K562 (cell line): Measurements from ENCODE around the gene PLXDC1. TPM values are rescaled to one million over a fixed set of nuclear protein-coding genes. Genes with fewer than 3 reads are reported as not detected.
A peak's percentile ranks its signal among the peaks of the same experiment; 100 is the strongest.
"Not testable (repeated sequence)": the region's sequence is repeated elsewhere in the genome, so short reads cannot be mapped to it uniquely, and the experiment has no call there.

Source experiments
- ATAC-seq: fragments of 200-7000 bp; cut with Tn5 transposase; 3 replicates; pipeline ENCODE4 v1.9.1; 2020; ENCODE audit warnings: moderate library complexity
- BruUV-seq: library from RNA; stranded (reverse); fragments of 400-500 nt; replicated peaks from 2 replicates; lab custom pipeline; 2021; lab: Mats Ljungman, UMichigan
- CTCF ChIA-PET: fragments of 300-600 bp; formaldehyde crosslinking; extraction: SDS; loops from one replicate; lab custom pipeline; 2021; ENCODE audit warnings: low intra/inter-chr PET ratio; lab: Yijun Ruan, JAX
- POLR2A ChIA-PET: fragments of 300-600, 350-650 bp; sonication (Branson Sonifier 250); formaldehyde crosslinking; extraction: SDS; loops from one replicate; lab custom pipeline; 2021; ENCODE audit warnings: antibody characterized with exemption, inconsistent platforms; lab: Yijun Ruan, JAX
- DNase-seq, 4 experiments: peaks; one replicate each; pipeline versions ENCODE4 v3.0.0 to v3.0.0-alpha.2; 2011 to 2018; ENCODE audit warnings: low spot score in 3 of 4, mixed read lengths in 3 of 4; ENCODE audit errors: extremely low read depth in 1 of 4
- FAIRE-seq: peaks from 2 replicates; lab custom pipeline; 2011; peaks lifted over from hg19 to GRCh38; lab: Jason Lieb, UNC
- H2AFZ ChIP-seq: 2 replicates; pipeline ENCODE4 v1.6.0; 2011; ENCODE audit warnings: low read depth, low read length, control low read depth, inconsistent platforms
- H3K27ac ChIP-seq: fragments of 200-600 bp; 3 replicates; pipeline ENCODE4 v1.8.0; 2011; ENCODE audit warnings: low read depth, mild to moderate bottlenecking, control low read depth, inconsistent platforms, low read length, moderate library complexity, mixed read lengths; ENCODE audit errors: extremely low read depth
- H3K27me3 ChIP-seq, 2 experiments: fragments of 300-600 bp in 1 of 2; 2 replicates in 1 of 2; 3 replicates in 1 of 2; pipeline versions ENCODE4 v1.6.0 to v1.8.0; 2011; ENCODE audit warnings: inconsistent platforms in 2 of 2, low read length in 2 of 2, mild to moderate bottlenecking in 1 of 2, mixed read lengths in 1 of 2, moderate library complexity in 1 of 2; ENCODE audit not compliant: control insufficient read depth in 2 of 2, insufficient read depth in 2 of 2
- H3K36me3 ChIP-seq: fragments of 300-600 bp; 3 replicates; pipeline ENCODE4 v1.8.0; 2011; ENCODE audit warnings: mild to moderate bottlenecking, low read length, inconsistent platforms; ENCODE audit not compliant: control insufficient read depth, insufficient read depth
- H3K4me1 ChIP-seq, 2 experiments: fragments of 200-600 bp in 1 of 2; replicated peaks in 1 of 2; 2 replicates in 1 of 2; 3 replicates in 1 of 2; pipeline versions ENCODE4 v1.5.1 to v1.8.0; 2011; ENCODE audit warnings: inconsistent platforms in 2 of 2, low read length in 2 of 2, mild to moderate bottlenecking in 1 of 2, mixed read lengths in 1 of 2, moderate library complexity in 1 of 2; ENCODE audit not compliant: control insufficient read depth in 2 of 2, insufficient read depth in 2 of 2
- H3K4me2 ChIP-seq: 2 replicates; pipeline ENCODE4 v1.6.1; 2011; ENCODE audit warnings: low read length, control low read depth, inconsistent platforms, mixed read lengths; ENCODE audit not compliant: insufficient read depth
- H3K4me3 ChIP-seq: fragments of 200-600 bp; sonication (generic), shearing (Covaris generic); 2 replicates; pipeline ENCODE4 v1.5.1; 2016; ENCODE audit warnings: control low read depth, inconsistent platforms
- H3K79me2 ChIP-seq: fragments of 200-600 bp; 3 replicates; pipeline ENCODE4 v1.8.0; 2011; ENCODE audit warnings: low read length, inconsistent platforms; ENCODE audit not compliant: control insufficient read depth, insufficient read depth
- H3K9ac ChIP-seq, 2 experiments: 2 replicates each; pipeline versions ENCODE4 v1.6.0 to v1.6.1; 2011; ENCODE audit warnings: low read depth in 2 of 2, low read length in 2 of 2, control low read depth in 1 of 2, inconsistent platforms in 1 of 2, mild to moderate bottlenecking in 1 of 2, mixed read lengths in 1 of 2; ENCODE audit not compliant: insufficient read depth in 1 of 2
- H3K9me1 ChIP-seq: one replicate; pipeline ENCODE4 v1.6.0; 2011; ENCODE audit warnings: inconsistent platforms, mild to moderate bottlenecking, low read length, moderate library complexity; ENCODE audit not compliant: control insufficient read depth, insufficient read depth
- H3K9me3 ChIP-seq: replicated peaks from 2 replicates; pipeline ENCODE4 v1.5.1; 2011; ENCODE audit warnings: low read depth, low read length, inconsistent platforms; ENCODE audit not compliant: control insufficient read depth, insufficient read depth
- H4K20me1 ChIP-seq: replicated peaks from 2 replicates; pipeline ENCODE4 v1.6.1; 2011; ENCODE audit warnings: low read length, inconsistent platforms, mixed read lengths; ENCODE audit not compliant: control insufficient read depth, insufficient read depth
- ATF3 ChIP-seq, 2 experiments: fragments of 450-650 bp in 1 of 2; sonication (generic) in 1 of 2; formaldehyde crosslinking in 1 of 2; IDR thresholded peaks in 1 of 2; conservative IDR thresholded peaks in 1 of 2; 2 replicates each; pipeline versions ENCODE4 v1.6.1 to v1.8.1; 2016 to 2023; ENCODE audit warnings: mild to moderate bottlenecking in 2 of 2, moderate library complexity in 2 of 2, inconsistent platforms in 1 of 2, missing genetic modification reagents in 1 of 2
- ESRRA ChIP-seq: fragments of 450-650 bp; IDR thresholded peaks from 2 replicates; pipeline ENCODE4 v1.6.1; 2014; ENCODE audit warnings: low read depth, mild to moderate bottlenecking, moderate library complexity, borderline replicate concordance
- FOSL1 ChIP-seq: fragments of 200-800 bp; sonication (Bioruptor generic); conservative IDR thresholded peaks from 2 replicates; pipeline ENCODE4 v1.6.1; 2016; ENCODE audit warnings: missing genetic modification characterization, missing compliant biosample characterization
- ILK ChIP-seq: fragments of 450-650 bp; IDR thresholded peaks from 2 replicates; pipeline ENCODE4 v1.6.1; 2016; ENCODE audit warnings: missing genetic modification characterization, low read depth, mild to moderate bottlenecking, missing compliant biosample characterization, moderate library complexity, borderline replicate concordance
- JUND ChIP-seq, 2 experiments: IDR thresholded peaks; 2 replicates in 1 of 2; 3 replicates in 1 of 2; pipeline ENCODE4 v1.6.1; 2011; ENCODE audit warnings: borderline replicate concordance in 2 of 2, low read depth in 2 of 2, low read length in 2 of 2, improper control_type of control experiment in 1 of 2, missing biosample characterization in 1 of 2, missing genetic modification characterization in 1 of 2, missing genetic modification reagents in 1 of 2
- NFE2L1 ChIP-seq: fragments of 450-650 bp; IDR thresholded peaks from 2 replicates; pipeline ENCODE4 v1.6.1; 2016; ENCODE audit warnings: missing genetic modification characterization, low read depth, mild to moderate bottlenecking, missing compliant biosample characterization, moderate library complexity, borderline replicate concordance
- PTBP1 ChIP-seq: fragments of 200-400 bp; formaldehyde crosslinking; IDR thresholded peaks from 2 replicates; pipeline ENCODE4 v1.6.1; 2017; ENCODE audit warnings: low read depth, low read length
- VEZF1 ChIP-seq: fragments of 200-800 bp; sonication (Bioruptor generic); IDR thresholded peaks from 2 replicates; pipeline ENCODE4 v1.6.1; 2017; ENCODE audit warnings: missing genetic modification characterization, missing compliant biosample characterization
- ZNF384 ChIP-seq: IDR thresholded peaks from 2 replicates; pipeline ENCODE4 v1.6.1; 2012; ENCODE audit warnings: low read depth, low read length, improper control_type of control experiment
- WGBS: fragments of 100-300 bp; shearing (Covaris generic); methylation state at CpG from one replicate; pipeline ENCODE4 v1.1.6; 2016; ENCODE audit warnings: low coverage, mixed read lengths; ENCODE audit not compliant: insufficient coverage; ENCODE audit errors: missing lambda C conversion rate; 5-methylcytosine and 5-hydroxymethylcytosine counted together
- in situ Hi-C: fragments of 300-500 bp; cut with MboI; formaldehyde crosslinking; loops from 4 replicates; pipeline ENCODE4 v1.15.0; 2018; ENCODE audit warnings: inconsistent platforms, mixed read lengths
- intact Hi-C: fragments of 100-400 bp; cut with micrococcal nuclease; formaldehyde crosslinking; loops from 2 replicates; pipeline ENCODE4 v1.14.2; 2022
- polyA plus RNA-seq, 8 experiments: library from polyadenylated mRNA; depleted of rRNA in 4 of 8; stranded (reverse) in 5 of 8; unstranded in 3 of 8; fragments of >200 nt; fragmentation: Nextera tagmentation in 2 of 8; fragmentation: Illumina TruSeq in 1 of 8; extraction: Ambion mirVana in 2 of 8; extraction: Trizol in 1 of 8; gene quantifications; 2 replicates each; pipeline versions ENCODE4 v1.2.1 to v1.2.3, GENCODE V29; 2011 to 2014; ENCODE audit warnings: inconsistent platforms in 1 of 8, missing spikeins in 1 of 8
- total RNA-seq, 7 experiments: library from RNA; depleted of rRNA in 6 of 7; stranded (reverse); fragments of >200 nt in 6 of 7; fragmentation: Illumina TruSeq in 2 of 7; extraction: Trizol in 2 of 7; gene quantifications; 2 replicates each; pipeline versions ENCODE4 v1.2.1 to v1.2.3, GENCODE V29; 2011 to 2021; ENCODE audit warnings: low replicate concordance in 1 of 7

PLXDC1 gene
- total and polyA plus RNA-seq, 9 of the 15 experiments (the other 6 are each of a cell fraction or from before 2014, with no cell fraction given) = not detected

GRCh38 chr17:39122991-39123390 lies 28.4 kb downstream of the PLXDC1 start:
- no peaks in the 10 kb centered on the region for H3K36me3 ChIP-seq
- TF ChIP-seq ESRRA (0 out of 2 replicates have a peak, but pooled peaks have one; percentile 10), ILK (tag) (no peak), NFE2L1 (tag) (no peak), PTBP1 (no peak)
- H3K9me1 ChIP-seq = no peaks in the 10 kb centered on the region
- peaks cover 29 to 44% of the 10 kb centered on the region in 2 experiments for H3K27me3 ChIP-seq
- DNase-seq (no peak), ATAC-seq (no peak), FAIRE-seq (no peak)
- no peaks in the 10 kb centered on the region for H3K79me2 ChIP-seq
- 7% methylated on average over 7 of the region's 7 CpGs for WGBS
- H3K4me1 ChIP-seq = no peaks in the 10 kb centered on the region
- no peak overlapping the region for H2AFZ ChIP-seq
- no peaks in the 10 kb centered on the region; the same call in 1 of the 2 replicates for H4K20me1 ChIP-seq
- H3K27ac ChIP-seq = no peak overlapping the region
- no peaks in the 10 kb centered on the region for H3K9me3 ChIP-seq
- no peak overlapping the region for H3K4me2 ChIP-seq
- intact Hi-C loops = no loop called here
- no peak overlapping the region for H3K4me3 ChIP-seq
- POLR2A ChIA-PET = no interaction called here
- in situ Hi-C loops = no loop called here
- CTCF ChIA-PET = no interaction called here
- no TSS peak for BruUV-seq
- no peak overlapping the region for H3K9ac ChIP-seq

DNA sequence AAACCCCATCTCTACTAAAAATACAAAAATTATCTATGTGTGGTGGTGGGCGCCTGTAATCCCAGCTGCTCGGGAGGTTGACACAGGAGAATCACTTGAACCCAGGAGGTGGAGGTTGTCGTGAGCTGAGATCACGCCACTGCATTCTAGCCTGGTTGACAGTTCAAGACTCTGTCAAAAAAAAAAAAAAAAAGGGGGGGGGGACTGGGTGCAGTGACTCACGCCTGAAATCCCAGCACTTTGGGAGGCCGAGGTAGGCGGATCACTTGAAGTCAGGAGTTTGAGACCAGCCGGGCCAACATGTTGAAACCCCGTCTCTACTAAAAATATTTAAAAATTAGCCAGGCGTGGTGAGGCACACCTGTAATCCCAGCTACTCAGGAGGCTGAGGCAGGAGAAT lies 29.5 kb downstream of the PLXDC1 start:
- H3K9ac ChIP-seq; FAIRE-seq; CTCF ChIA-PET; intact Hi-C loops; DNase-seq; H2AFZ ChIP-seq; in situ Hi-C loops; ATAC-seq; H3K36me3 ChIP-seq; H3K27ac ChIP-seq; H3K4me3 ChIP-seq; POLR2A ChIA-PET; H3K9me3 ChIP-seq; BruUV-seq; H3K4me2 ChIP-seq; H3K4me1 ChIP-seq; H3K79me2 ChIP-seq; H3K9me1 ChIP-seq; H4K20me1 ChIP-seq; TF ChIP-seq JUND (tag; IDR thresholded peaks at IDR 0.05; ENCODE audit: borderline replicate concordance, low read depth, low read length); ATF3 (CRISPR knock-in tag; conservative IDR thresholded peaks at IDR 0.05): not testable (repeated sequence)
- H3K27me3 ChIP-seq = peaks cover 23 to 46% of the 10 kb centered on the region in 2 experiments
- TF ChIP-seq FOSL1 (peak; percentile 37; the same call in 1 of the 2 replicates), ZNF384 (peak; percentile 86), JUND (IDR thresholded peaks at IDR 0.05; ENCODE audit: borderline replicate concordance, low read depth, low read length) (0 out of 2 replicates have a peak, but pooled peaks have one; percentile 20), ATF3 (IDR thresholded peaks at IDR 0.05) (0 out of 2 replicates have a peak, but pooled peaks have one; percentile 37), VEZF1 (CRISPR knock-in tag) (peak; percentile 75)
- WGBS = 8% methylated on average over 10 of the region's 10 CpGs
